ENCODE measurements around the gene EXTL1. TPM values are rescaled to one million over a fixed set of nuclear protein-coding genes. Genes with fewer than 3 reads are reported as not detected.

Gene EXTL1
- total RNA-seq, 1 donor from 2014 or later, result 0.49 TPM

DNA sequence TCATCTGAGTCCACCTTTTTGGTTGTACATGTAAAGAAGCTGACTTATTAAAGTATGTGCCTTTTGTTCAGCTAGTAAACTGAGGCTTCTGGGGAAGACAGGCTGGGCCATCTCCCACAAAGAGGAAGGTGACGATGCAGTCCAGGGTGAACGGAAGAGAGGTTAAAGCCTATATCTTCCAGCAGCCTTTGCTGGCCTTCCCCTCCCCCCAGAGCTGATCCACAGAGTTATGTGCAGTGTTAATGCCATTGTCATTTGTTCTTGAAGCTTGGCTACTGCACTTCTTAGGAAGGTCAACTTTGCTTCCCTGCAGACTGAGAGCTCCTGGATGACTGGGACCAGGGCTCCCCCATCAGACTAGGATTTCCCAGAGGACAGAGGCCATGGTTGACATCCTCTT is 22.2 kb downstream of the EXTL1 start:
- peaks cover 57% of the 10 kb centered on the region for H3K27me3 ChIP-seq
- H3K4me3 ChIP-seq, result no peak overlapping the region
- no peaks in the 10 kb centered on the region for H3K9me3 ChIP-seq
- peaks cover 6% of the 10 kb centered on the region for H3K4me1 ChIP-seq
- TF ChIP-seq, protein P1, sequence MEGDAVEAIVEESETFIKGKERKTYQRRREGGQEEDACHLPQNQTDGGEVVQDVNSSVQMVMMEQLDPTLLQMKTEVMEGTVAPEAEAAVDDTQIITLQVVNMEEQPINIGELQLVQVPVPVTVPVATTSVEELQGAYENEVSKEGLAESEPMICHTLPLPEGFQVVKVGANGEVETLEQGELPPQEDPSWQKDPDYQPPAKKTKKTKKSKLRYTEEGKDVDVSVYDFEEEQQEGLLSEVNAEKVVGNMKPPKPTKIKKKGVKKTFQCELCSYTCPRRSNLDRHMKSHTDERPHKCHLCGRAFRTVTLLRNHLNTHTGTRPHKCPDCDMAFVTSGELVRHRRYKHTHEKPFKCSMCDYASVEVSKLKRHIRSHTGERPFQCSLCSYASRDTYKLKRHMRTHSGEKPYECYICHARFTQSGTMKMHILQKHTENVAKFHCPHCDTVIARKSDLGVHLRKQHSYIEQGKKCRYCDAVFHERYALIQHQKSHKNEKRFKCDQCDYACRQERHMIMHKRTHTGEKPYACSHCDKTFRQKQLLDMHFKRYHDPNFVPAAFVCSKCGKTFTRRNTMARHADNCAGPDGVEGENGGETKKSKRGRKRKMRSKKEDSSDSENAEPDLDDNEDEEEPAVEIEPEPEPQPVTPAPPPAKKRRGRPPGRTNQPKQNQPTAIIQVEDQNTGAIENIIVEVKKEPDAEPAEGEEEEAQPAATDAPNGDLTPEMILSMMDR (IDR thresholded peaks at IDR 0.05), result no peak
- H3K36me3 ChIP-seq, result no peaks in the 10 kb centered on the region
- DNase-seq, result no peak
- intact Hi-C loops (cut with DNase I), result no loop called here
- ATAC-seq, result no peak
- H3K27ac ChIP-seq, result no peak overlapping the region

- DNase-seq (no peak), ATAC-seq (no peak)
- H3K9me3 ChIP-seq, result no peaks in the 10 kb centered on the region
- no peaks in the 10 kb centered on the region for H3K36me3 ChIP-seq
- TF ChIP-seq, protein P1 (IDR thresholded peaks at IDR 0.05), result no peak
- H3K4me3 ChIP-seq, result no peak overlapping the region
- intact Hi-C loops (cut with DNase I), result no loop called here
- peaks cover 57% of the 10 kb centered on the region for H3K27me3 ChIP-seq
- no peak overlapping the region for H3K27ac ChIP-seq
- H3K4me1 ChIP-seq, result peaks cover 6% of the 10 kb centered on the region
Measured at GRCh38 chr1:26044414-26044813, 22.8 kb downstream of the EXTL1 start.

GRCh38 chr1:26044971-26045721 is 23.6 kb downstream of the EXTL1 start:
- intact Hi-C loops (cut with DNase I), result no loop called here
- Histone ChIP-seq H3K27me3 (peaks cover 61% of the 10 kb centered on the region), H3K9me3 (no peaks in the 10 kb centered on the region), H3K4me1 (peaks cover 6% of the 10 kb centered on the region), H3K4me3 (no peak overlapping the region), H3K36me3 (no peaks in the 10 kb centered on the region), H3K27ac (no peak overlapping the region)
- ATAC-seq (peak; percentile 8), DNase-seq (no peak)
- TF ChIP-seq, protein P1 (IDR thresholded peaks at IDR 0.05), result no peak

DNA sequence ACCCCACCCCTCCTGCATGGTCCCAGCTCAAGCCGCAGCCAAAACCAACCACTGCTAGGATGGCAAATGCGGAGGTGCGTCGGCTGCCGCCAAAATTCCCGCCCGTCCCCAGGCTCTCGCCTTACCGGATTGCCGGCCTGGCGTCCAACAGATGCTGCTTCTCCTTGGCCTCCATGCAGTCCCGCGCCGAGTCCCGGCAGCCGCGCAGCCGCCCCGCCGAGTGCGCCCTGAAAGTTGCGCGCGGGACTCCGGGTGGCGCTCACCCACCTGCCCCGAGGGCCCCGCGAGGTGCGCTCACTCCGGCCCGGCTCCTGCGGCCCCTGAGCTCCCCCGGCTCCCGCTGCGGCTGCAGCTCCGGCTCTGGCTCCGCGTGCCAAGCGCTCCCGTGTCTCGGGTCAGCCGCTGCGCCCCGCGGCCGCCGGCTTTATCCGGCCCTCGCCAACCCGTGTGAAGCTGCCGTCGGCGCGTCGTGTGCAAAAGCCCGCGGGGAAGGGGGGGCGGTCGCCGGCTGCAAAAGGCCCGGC is 24.2 kb downstream of the EXTL1 start, which contains the start of gene SLC30A2:
Gene SLC30A2 (minus strand): TSS at position 397 of the 524 bp plus-strand sequence. CDS start 222 bp downstream, at position 175.
- ATAC-seq (peak; percentile 20), DNase-seq (no peak)
- Histone ChIP-seq H3K4me1 (peaks cover 6% of the 10 kb centered on the region), H3K4me3 (no peak within 1 kb of the TSS), H3K27me3 (peaks cover 61% of the 10 kb centered on the region), H3K36me3 (no peaks in the 10 kb centered on the region), H3K27ac (no peak within 1 kb of the TSS), H3K9me3 (no peaks in the 10 kb centered on the region)
- intact Hi-C loops (cut with DNase I), result no loop called here
- TF ChIP-seq, protein P1 (IDR thresholded peaks at IDR 0.05), result no peak

DNA sequence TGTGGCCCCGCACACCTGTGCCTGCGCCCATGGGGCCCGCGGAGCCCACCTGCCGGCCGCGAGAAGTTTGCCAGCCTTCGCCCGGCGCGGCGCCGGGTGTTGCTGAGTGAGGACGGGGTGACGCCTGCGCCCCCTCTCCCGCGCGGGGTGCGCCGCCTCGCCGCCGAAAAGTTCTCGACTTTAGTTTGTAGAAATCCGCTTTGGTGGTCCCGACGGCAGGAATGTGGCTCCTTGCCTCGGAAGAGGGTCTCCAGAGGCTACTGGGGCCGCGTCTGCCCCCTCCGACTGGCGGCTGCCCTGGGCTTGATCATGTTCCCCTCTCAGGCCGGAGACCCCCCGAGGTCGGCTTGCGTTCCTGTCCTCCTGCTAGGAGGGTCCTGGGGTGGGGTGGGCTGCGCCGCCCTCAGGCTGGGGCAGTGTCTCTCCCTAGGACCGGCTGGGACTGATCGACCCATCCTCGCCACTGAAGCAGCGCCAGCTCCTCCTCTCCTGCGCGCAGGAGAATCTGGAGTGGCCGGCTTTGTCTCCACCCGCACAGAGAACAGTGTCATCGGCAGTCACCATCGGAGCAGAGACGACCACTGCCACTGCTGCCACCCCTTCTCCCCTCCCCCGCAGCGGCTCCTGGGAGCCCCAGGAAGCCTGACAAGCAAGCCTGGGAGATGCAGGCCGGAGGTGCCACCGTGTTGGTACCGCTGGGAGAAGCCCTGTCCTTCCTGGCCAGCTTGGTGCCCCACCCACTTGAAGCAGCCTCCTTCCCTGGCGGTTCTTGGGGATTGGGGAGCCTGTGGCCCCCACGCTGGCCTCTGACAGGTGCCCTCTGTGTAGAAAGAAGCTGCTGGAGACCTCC is 24.9 kb downstream of the EXTL1 start:
- Histone ChIP-seq H3K27ac (no peak overlapping the region), H3K4me1 (peaks cover 6% of the 10 kb centered on the region), H3K27me3 (peaks cover 65% of the 10 kb centered on the region), H3K4me3 (no peak overlapping the region), H3K9me3 (no peaks in the 10 kb centered on the region), H3K36me3 (no peaks in the 10 kb centered on the region)
- DNase-seq (no peak), ATAC-seq (no peak)
- TF ChIP-seq, protein P1 (IDR thresholded peaks at IDR 0.05), result no peak
- intact Hi-C loops (cut with DNase I), result no loop called here

Data from upper lobe of right lung (tissue), 1 donor.